GM23338 (cell line): ENCODE results near the gene ZNF766. TPM values are rescaled to one million over a fixed set of nuclear protein-coding genes. Genes with fewer than 3 reads are reported as not detected.
A peak's percentile ranks its signal among the peaks of the same experiment; 100 is the strongest.

Experiments
- ATAC-seq: fragments of 200-7000 bp; cut with Tn5 transposase; 3 replicates; pipeline ENCODE4 v1.9.1; 2020
- DNase-seq: peaks from one replicate; pipeline ENCODE4 v3.0.0-alpha.2; 2015; ENCODE audit warnings: low spot score
- H2AFZ ChIP-seq: fragments of 200-600 bp; sonication (generic); 2 replicates; pipeline ENCODE4 v1.8.0; 2016; ENCODE audit warnings: antibody characterized with exemption, mild to moderate bottlenecking, moderate library complexity
- H3F3A ChIP-seq: fragments of 200-600 bp; sonication (generic); replicated peaks from 2 replicates; pipeline ENCODE4 v1.8.0; 2017; ENCODE audit warnings: antibody characterized with exemption, mixed run types, low read depth
- H3K27ac ChIP-seq: fragments of 200-600 bp; sonication (generic); 2 replicates; pipeline ENCODE4 v1.6.1; 2016; ENCODE audit warnings: low read depth
- H3K27me3 ChIP-seq: fragments of 200-600 bp; sonication (generic); 2 replicates; pipeline ENCODE4 v1.8.0; 2016; ENCODE audit warnings: mild to moderate bottlenecking, mixed run types, moderate library complexity; ENCODE audit not compliant: insufficient read depth
- H3K36me3 ChIP-seq: fragments of 200-600 bp; sonication (generic); 2 replicates; pipeline ENCODE4 v1.8.0; 2016; ENCODE audit warnings: mild to moderate bottlenecking; ENCODE audit not compliant: insufficient read depth
- H3K4me1 ChIP-seq: fragments of 200-600 bp; sonication (generic); 2 replicates; pipeline ENCODE4 v1.8.0; 2016; ENCODE audit warnings: mild to moderate bottlenecking, moderate library complexity; ENCODE audit not compliant: insufficient read depth
- H3K4me2 ChIP-seq: fragments of 200-600 bp; sonication (generic); 2 replicates; pipeline ENCODE4 v1.7.1; 2017; ENCODE audit warnings: mixed run types
- H3K4me3 ChIP-seq: fragments of 200-600 bp; sonication (generic); 2 replicates; pipeline ENCODE4 v1.6.1; 2016; ENCODE audit warnings: mixed run types
- H3K79me2 ChIP-seq: fragments of 200-600 bp; sonication (generic); replicated peaks from 2 replicates; pipeline ENCODE4 v1.8.0; 2017; ENCODE audit warnings: mild to moderate bottlenecking; ENCODE audit not compliant: insufficient read depth
- H3K9me2 ChIP-seq: fragments of 200-600 bp; sonication (generic); 2 replicates; pipeline ENCODE4 v1.8.0; 2017; ENCODE audit not compliant: insufficient read depth
- H4K20me1 ChIP-seq: fragments of 200-600 bp; sonication (generic); replicated peaks from 2 replicates; pipeline ENCODE4 v1.8.0; 2017; ENCODE audit warnings: mild to moderate bottlenecking; ENCODE audit not compliant: insufficient read depth
- H3K27ac Mint-ChIP-seq: 2 replicates; pipeline ENCODE4 v1.8.0; 2020; ENCODE audit warnings: inconsistent platforms, mild to moderate bottlenecking, moderate library complexity, mixed read lengths
- H3K27me3 Mint-ChIP-seq: 3 replicates; pipeline ENCODE4 v1.8.0; 2022; ENCODE audit warnings: low read depth, mild to moderate bottlenecking, moderate library complexity, mixed read lengths, inconsistent platforms; ENCODE audit not compliant: insufficient read depth, poor library complexity
- H3K36me3 Mint-ChIP-seq: 3 replicates; pipeline ENCODE4 v1.8.0; 2021; ENCODE audit warnings: low read depth, mild to moderate bottlenecking, inconsistent platforms, moderate library complexity, mixed read lengths
- H3K4me1 Mint-ChIP-seq: 3 replicates; pipeline ENCODE4 v1.8.0; 2020; ENCODE audit warnings: mild to moderate bottlenecking, inconsistent platforms, mixed read lengths
- H3K4me3 Mint-ChIP-seq: 3 replicates; pipeline ENCODE4 v1.8.0; 2021; ENCODE audit warnings: moderate library complexity, mild to moderate bottlenecking, inconsistent platforms, mixed read lengths
- H3K9me3 Mint-ChIP-seq: 3 replicates; pipeline ENCODE4 v1.8.0; 2020; ENCODE audit warnings: moderate library complexity, mild to moderate bottlenecking, inconsistent platforms, mixed read lengths
- CTCF ChIP-seq, 2 experiments: fragments of 200-600 bp in 1 of 2; sonication (generic) in 1 of 2; conservative IDR thresholded peaks; 2 replicates each; pipeline versions ENCODE4 v1.5.1 to v1.6.1; 2016 to 2017; ENCODE audit warnings: antibody characterized with exemption in 2 of 2, low read depth in 2 of 2, mild to moderate bottlenecking in 2 of 2, moderate library complexity in 1 of 2
- EZH2 ChIP-seq: fragments of 200-600 bp; sonication (generic); IDR thresholded peaks from one replicate; pipeline ENCODE4 v1.8.0; 2017; ENCODE audit warnings: antibody characterized with exemption, mild to moderate bottlenecking, low read depth; ENCODE audit not compliant: unreplicated experiment
- JUNB ChIP-seq: IDR thresholded peaks from one replicate; pipeline ENCODE4 v1.6.1; 2016; ENCODE audit warnings: antibody characterized with exemption; ENCODE audit not compliant: unreplicated experiment
- STAT1 ChIP-seq: IDR thresholded peaks from one replicate; pipeline ENCODE4 v1.6.1; 2016; ENCODE audit warnings: antibody characterized with exemption; ENCODE audit not compliant: unreplicated experiment
- ZNF114 ChIP-seq: fragments of 250-450 bp; sonication (Bioruptor Pico); IDR thresholded peaks from 2 replicates; pipeline ENCODE4 v1.5.0; 2020; ENCODE audit warnings: mild to moderate bottlenecking, moderate library complexity
- ZNF331 ChIP-seq: fragments of 250-450 bp; sonication (Bioruptor Pico); IDR thresholded peaks from 2 replicates; pipeline ENCODE4 v1.5.0; 2020; ENCODE audit warnings: low read depth, mild to moderate bottlenecking, moderate library complexity
- ZNF462 ChIP-seq: fragments of 250-450 bp; sonication (Bioruptor Pico); IDR thresholded peaks from 2 replicates; pipeline ENCODE4 v1.5.0; 2020; ENCODE audit warnings: mild to moderate bottlenecking, moderate library complexity
- polyA plus RNA-seq: library from polyadenylated mRNA; unstranded; fragments of >200 nt; fragmentation: Nextera tagmentation; extraction: Ambion mirVana; gene quantifications from 2 replicates; pipeline ENCODE4 v1.2.1, GENCODE V29; 2016
- total RNA-seq: library from RNA; depleted of rRNA; stranded (reverse); fragments of >200 nt; shearing (Covaris generic); gene quantifications from 2 replicates; pipeline ENCODE4 v1.2.3, GENCODE V29; 2014

The ZNF766 gene
- total and polyA plus RNA-seq, 2 experiments from 2014 or later, result 22.1 to 29.3 TPM

- Histone ChIP-seq H3K4me1 (no peaks in the 10 kb centered on the region), H2AFZ (peak overlapping the region; percentile 52), H3K36me3 (no peaks in the 10 kb centered on the region), H3K79me2 (no peaks in the 10 kb centered on the region), H3K27me3 (no peaks in the 10 kb centered on the region), H3K4me2 (peak overlapping the region; percentile 97), H3K9me2 (no peaks in the 10 kb centered on the region), H4K20me1 (no peaks in the 10 kb centered on the region), H3F3A (no peaks in the 10 kb centered on the region), H3K27ac (no peak overlapping the region), H3K4me3 (peak overlapping the region; percentile 93)
- ATAC-seq (peak; percentile 39), DNase-seq (no peak)
- peaks cover 14% of the 10 kb centered on the region for H3K27me3 Mint-ChIP-seq
- peak overlapping the region; percentile 95 for H3K27ac Mint-ChIP-seq
- H3K9me3 Mint-ChIP-seq, result peaks cover 46% of the 10 kb centered on the region
- H3K36me3 Mint-ChIP-seq, result peaks cover 32% of the 10 kb centered on the region
- H3K4me1 Mint-ChIP-seq, result no peaks in the 10 kb centered on the region; the same call in 1 of the 3 replicates
- peak overlapping the region; percentile 86 for H3K4me3 Mint-ChIP-seq
- no peak for TF ChIP-seq STAT1
- no peak for TF ChIP-seq JUNB
- no peak for TF ChIP-seq ZNF114 (CRISPR knock-in tag)
- TF ChIP-seq ZNF462 (CRISPR knock-in tag), result no peak
- no peak for TF ChIP-seq CTCF (conservative IDR thresholded peaks at IDR 0.05; ENCODE audit: low read depth in 2 of 2)
- TF ChIP-seq ZNF331, result no peak
- no peak for TF ChIP-seq EZH2
Observed at GRCh38 chr19:52335768-52336116, 66.4 kb downstream of the ZNF766 start.
